ENCODE data around the gene CCT7.
"Not testable (repeated sequence)": the region's sequence is repeated elsewhere in the genome, so short reads cannot be mapped to it uniquely, and the experiment has no call there.

CCT7 gene

DNA sequence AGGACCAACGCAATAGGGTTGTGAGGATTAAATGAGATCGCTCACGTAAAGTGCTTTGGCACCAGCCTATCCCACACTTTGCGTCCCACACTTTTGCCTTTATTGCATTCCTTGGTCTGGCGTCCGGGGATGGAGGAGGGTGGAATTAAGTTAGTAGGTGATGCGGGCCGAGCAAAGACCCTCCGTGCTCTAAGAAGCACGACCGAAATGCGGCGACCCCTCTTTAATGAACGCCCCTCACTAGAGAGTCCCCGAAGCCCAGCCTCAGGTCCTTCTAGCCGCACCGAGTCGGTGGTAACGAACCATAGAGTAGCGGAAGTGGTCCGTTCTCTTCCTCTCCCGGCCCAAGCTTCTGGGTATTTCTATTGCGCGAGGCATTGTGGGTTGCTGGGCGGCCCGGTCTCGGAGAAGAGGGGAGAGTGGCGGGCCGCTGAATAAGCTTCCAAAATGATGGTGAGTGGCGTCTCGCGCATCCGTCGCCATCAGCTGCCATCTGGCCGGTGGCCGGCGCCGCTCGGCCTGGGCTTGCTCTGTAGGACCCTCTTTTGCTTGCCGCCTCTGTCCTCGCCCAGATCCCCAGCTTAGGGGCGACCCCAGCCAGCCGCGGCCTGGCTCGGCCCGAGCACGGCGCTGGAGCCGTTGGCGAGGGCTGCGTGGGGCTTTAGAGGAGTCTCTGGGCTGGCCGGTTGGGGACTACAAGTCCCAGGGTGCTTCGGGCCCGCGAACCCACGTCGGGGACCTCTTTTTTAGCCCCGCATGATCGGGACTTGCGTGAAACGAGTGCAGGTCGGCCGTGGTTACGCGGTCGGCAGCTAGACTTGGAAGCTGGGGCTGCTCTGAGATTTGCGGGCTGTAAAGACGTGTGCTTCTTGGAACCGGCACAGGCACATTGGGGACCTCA is at the start of gene CCT7:
Gene CCT7 (plus strand): TSS at position 377 of the 901 bp plus-strand sequence. CDS start 71 bp downstream, at position 448.
- DNase-seq, result peak; percentile 87

DNA sequence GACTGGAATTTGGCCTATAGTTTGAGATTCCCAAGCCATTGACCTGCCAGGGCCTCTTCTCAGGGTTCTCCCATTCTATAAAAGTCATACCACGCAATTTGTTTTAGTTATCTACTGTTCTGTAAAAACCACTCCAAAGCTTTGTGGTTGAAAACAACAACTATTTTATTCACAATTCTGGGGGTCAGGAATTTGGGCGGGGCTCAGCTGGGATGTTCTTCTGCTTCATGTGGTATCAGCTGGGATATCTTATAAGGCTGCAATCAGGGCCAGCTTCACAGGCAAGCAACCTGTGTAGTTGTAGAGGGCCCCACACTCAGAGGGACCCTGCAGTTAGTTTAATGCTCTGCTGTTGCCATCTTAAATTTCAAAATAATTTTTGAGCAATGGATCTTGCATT is 48.1 kb upstream of the CCT7 start:
- DNase-seq, result no peak

DNA sequence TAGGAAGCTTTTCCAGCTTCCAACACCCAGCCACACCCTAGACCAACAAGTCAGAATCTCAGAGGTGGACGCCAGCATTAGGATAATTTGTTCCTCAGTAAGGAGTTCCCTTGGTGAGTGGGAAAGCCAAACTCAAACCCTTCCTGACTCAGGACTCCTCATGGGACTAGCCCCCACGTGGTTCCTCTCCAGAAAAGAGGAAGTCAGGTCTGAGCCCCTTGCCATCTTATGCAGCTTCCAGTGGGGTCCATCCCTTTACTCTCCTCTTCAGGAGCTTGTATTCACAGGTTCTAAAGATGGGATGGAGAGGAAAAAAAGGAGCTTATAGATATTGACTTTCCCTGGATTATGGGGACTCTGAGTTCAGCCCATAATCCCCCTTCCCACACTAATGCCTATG is 46.6 kb upstream of the CCT7 start:
- no peak for DNase-seq

DNA sequence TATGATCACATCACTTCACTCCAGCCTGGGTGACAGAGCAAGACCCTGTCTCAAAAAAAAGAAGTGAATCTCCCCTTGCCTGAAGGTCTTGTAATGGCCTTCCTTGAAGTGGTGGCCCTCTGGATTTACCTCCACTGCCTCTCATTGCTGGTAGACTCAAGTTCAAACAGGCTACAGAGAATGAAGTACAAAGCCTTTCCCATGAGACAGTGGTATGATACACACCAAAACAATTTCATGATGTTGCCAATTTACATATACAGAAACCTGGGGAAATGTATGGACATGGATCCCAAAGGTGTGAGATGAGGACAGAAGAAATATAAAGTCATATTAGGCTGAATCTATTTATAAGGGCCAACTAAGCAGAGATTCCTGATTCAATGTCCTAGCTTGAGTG is 36.5 kb upstream of the CCT7 start:
- no peak for DNase-seq

DNA sequence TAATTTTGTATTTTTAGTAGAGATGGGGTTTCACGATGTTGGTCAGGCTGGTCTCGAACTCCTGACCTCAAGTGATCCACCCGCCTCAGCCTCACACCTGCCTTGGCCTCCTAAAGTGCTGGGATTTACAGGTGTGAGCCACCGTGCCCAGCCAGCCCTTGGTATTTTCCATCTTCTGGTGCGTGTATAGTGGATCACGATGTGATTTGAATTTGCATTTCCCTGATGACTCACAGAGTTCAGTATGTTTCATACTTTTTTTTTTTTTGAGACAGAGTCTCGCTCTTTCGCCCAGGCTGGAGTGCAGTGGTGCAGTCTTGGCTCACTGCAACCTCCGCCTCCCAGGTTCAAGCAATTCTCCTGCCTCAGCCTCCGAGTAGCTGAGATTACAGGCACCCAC is 33.8 kb upstream of the CCT7 start:
- not testable (repeated sequence) for DNase-seq

DNA sequence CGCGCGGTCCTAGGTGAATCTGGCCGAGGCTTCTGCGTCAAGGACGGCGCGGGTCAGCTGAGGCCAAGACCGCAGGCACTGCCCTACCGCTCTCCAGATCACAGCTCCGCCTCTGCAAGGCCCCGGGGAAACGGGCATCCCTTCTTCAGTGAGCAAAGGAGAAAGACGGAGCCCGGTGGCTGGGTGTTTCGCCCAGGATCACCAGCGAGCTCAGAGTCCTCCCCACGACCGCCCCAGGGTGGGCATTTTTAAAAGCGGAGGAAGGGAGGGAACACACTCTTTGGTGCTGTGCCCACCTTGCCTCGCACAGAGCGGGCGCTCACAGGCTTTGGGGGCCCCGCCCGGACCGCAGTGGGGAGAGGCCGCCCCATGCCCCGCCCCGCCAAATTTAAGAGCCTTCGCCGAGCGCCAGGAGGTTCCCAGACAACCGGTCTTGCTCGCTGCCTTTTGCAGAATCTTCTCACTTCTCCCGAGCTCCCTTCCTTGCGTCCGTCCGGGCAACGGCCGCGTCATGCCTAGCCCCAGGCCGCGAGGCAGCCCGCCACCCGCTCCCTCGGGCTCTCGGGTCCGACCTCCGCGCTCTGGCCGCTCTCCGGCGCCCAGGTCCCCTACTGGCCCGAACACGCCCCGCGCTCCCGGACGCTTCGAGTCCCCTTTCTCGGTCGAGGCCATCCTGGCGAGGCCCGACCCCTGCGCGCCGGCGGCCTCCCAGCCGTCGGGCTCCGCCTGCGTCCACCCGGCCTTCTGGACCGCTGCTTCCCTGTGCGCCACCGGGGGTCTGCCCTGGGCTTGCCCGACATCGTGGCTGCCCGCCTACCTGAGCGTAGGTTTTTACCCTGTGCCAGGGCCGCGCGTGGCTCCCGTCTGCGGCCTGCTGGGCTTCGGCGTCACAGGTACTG is 31.7 kb upstream of the CCT7 start, which contains the start of gene NOTO:
Gene NOTO (plus strand): TSS at position 419 of the 899 bp plus-strand sequence. CDS start 93 bp downstream, at position 512.
- peak; percentile 6 for DNase-seq

DNA sequence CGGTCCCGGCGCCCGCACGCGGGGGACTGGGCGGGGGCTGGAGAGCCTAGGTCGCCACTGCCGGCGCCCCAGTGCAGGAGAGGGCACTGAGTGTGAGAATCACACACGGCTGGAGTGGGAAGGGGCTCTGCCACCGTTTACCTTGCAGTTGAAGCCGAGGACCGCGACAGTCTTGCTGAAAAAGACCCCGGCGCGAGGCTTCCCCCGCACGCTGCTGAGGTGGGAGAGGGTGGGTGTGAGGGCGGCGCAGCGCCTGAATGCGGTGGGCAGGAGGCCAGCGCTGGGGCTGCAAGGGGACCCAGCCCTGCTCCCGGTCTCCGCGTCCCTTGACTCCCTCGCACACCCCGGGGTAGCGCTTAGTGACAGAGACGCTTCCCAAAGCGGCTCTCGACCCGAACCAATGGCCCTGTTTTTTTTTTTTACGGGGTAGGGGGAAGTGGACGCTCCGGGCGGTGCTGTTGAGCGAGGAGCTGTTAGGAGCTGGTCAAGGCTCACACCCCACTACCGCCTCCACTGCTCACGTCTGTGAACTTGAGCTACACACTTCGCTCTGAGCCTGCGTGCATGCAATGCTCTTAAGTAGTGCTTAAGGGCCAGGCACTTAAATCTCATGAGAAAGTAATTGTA is 30.9 kb upstream of the CCT7 start:
- no peak for DNase-seq

DNA sequence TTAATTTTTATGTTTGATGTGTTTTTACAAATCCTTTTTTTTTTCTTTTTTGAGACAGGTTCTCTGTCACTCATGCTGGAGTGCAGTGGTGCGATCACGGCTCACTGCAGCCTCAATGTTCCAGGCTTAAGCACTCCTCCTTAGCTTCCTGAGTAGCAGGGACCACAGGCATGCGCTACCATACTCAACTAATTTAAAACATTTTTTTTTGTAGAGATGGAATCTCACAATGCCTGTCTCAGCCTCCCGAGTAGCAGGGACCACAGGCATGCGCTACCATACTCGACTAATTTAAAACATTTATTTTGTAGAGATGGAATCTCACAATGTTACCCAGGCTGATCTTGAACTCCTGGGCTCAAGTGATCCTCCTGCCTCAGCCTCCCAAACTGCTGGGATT is 28.5 kb upstream of the CCT7 start:
- DNase-seq, result no peak

DNA sequence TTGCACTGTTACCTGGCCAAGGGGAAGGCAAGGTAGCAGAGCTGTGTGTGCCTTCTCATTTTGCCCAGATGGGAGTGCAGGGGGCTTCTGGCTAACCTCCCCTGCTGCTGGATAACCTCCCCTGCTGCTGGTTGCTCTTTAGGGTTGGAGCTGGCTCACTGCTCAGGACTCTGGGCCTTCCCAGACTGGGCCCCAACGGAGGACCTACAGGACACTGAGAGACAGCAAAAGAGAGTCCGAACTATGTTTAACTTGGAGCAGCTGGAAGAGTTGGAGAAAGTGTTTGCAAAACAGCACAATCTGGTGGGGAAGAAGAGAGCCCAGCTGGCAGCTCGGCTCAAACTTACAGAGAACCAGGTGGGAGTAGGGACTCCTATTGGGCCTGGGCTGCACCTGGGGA is 25.9 kb upstream of the CCT7 start:
- DNase-seq, result no peak

DNA sequence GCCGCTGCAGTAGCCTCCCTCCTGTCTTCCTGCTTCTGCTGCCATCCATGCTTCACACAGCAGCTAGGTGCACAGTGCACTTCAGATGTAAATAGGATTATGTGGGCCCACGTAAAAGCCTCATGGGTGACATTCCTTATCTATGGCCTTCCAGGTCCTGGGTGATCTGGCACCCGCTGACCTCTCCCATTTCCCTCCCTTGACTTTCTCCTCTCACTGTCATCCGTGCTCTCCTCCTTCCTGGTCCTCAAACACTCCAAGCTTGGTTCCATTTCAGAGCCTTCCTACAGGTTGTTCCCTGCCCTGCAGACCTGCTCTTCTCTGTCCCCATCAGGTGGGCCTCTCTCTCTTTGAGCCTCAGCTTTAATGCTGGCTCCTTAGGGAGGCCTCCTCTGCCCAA is 24.1 kb upstream of the CCT7 start:
- DNase-seq, result no peak

DNA sequence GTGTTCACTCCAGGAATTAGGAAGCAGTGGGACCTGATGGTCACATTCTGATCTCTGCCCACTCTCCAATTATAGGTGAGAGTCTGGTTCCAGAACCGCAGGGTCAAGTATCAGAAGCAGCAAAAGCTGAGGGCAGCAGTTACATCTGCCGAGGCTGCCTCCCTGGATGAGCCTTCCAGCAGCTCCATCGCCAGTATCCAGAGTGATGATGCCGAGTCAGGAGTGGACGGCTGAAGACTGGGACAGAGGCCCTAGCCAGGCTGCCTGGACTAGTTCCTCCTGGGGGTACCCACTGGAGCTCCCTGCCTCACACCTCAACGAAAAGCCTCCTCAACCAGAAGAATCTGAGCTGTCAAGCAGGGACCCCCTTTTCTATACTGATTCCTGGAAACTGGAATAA is 23.4 kb upstream of the CCT7 start:
- no peak for DNase-seq

DNA sequence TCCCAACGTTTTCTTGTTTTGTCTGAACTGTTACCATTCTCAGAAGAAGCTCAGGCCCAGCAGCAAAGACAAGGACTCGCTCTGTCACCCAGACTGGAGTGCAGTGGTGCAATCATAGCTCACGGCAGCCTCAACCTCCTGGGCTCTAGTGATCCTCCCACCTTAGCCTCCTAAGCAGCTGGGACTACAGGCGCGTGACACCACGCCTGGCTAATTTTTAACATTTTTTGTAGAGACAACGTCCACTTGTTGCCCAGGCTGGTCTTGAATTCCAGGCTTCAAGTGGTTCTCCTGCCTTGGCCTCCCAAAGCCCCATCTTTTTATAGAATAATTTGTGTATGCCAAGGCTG is 22.0 kb upstream of the CCT7 start:
- no peak for DNase-seq

DNA sequence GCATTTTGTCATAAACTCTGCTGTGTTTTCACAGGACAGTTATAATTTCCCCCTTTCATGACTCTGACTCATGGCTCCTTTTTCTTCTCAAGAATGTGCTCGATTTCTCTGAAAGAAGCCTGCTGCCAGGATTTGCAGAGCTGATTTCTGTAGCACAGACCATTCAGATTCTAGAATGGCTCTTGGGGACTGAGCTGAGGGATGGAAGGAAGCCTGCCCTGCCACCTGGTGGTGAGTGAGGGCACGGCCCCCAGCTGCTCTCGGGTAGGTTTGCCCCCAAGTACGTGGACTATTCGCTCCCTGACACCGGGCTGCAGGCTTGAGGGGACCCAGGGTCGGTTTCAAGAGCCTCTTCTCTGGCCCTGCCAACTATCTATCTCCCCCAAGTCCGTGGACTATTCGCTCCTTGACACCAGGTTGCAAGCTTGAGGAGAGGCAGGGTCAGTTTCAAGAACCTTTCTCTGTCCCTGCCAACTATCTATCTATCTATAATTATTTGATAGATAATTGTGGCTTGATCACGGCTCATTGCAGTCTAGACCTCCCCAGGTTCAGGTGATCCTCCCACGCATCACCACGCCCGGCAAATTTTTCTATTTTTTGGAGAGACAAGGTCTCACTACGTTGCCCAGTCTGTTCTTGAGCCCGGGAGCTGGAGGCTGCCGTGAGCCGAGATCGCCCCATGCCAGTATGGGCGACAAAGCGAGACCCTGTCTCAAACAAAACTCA is 21.5 kb upstream of the CCT7 start:
- DNase-seq, result peak; percentile 78

DNA sequence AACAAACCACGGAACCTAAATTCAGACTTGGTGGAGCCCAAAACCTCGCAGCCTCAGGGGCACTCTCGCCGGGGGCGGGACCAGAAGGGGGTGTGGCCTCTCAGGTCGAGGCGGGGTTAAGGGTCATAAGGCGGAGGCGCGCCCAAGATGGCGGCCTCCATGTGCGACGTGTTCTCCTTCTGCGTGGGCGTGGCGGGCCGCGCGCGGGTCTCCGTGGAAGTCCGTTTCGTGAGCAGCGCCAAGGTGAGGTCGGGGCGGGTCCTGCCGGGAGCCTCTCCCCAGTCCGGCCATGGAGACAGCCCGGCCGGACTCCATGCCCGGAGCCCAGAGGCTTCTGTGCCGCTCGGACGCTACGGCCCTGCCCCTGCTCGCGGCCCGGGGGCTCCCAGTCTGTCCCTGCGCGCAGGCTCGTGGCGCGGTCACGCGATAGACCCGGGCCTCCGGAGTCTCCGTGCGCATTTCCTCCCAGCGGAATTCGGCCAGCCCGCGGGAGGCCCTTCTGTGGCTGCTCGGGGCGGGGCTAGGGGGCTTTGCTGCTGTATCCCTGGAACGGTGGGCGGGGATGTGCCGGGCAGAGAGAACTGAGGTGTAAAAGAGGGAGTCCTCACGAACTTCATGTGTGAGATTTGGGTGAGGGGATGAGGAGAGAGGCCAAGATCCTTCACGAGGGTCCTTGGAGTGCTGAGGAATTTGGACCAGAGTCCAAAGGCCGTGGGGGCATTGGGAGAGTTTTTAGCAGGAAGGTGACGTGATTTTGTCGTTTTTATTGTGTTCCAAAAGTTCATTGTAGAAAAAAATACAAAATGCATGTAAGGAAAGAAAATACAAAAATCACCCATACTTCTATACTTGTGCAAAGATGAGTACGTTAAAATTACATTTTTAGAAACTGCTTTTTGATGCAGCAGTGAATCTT is 19.7 kb upstream of the CCT7 start, which contains the start of gene SMYD5:
Gene SMYD5 (plus strand): TSS at position 126 of the 916 bp plus-strand sequence. CDS start 22 bp downstream, at position 148.
- peak; percentile 95 for DNase-seq

DNA sequence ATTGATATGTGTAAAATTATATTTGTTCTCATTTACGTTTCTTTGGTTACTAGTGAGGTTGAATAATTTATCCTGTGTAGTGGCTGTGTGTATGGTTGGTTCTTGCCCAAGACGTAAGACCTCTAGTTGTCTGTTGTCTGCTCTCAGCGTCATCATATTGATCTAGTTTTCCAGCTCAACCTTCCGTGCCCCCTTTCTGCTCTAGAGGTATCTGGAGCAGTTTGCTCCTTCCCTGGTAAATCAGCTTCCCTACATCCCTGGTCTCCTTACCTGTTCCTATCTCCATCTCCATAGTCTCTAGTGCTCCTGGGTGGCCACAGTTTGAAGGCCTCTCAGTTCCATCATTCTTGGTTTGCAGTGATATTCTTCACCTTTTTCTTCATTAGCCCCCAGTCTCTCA is 18.9 kb upstream of the CCT7 start:
- no peak for DNase-seq

DNA sequence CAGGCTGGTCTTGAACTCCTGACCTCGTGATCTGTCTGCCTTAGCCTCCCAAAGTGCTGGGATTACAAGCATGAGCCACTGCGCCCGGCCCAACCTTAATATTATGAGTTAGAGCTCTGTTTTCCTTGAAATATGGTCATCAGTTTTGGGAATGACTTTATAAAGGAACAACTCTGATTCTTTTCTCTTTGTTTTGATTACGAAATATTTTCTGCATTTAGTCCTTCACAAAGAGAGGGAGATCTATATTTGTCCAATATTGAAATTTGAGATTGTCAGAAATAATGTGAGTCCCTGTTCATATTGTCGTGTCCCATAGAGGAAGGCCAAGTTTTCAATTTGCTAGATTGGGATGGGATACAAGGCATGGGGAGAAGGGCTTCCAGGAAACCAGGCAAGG is 16.9 kb upstream of the CCT7 start:
- no peak for DNase-seq

DNA sequence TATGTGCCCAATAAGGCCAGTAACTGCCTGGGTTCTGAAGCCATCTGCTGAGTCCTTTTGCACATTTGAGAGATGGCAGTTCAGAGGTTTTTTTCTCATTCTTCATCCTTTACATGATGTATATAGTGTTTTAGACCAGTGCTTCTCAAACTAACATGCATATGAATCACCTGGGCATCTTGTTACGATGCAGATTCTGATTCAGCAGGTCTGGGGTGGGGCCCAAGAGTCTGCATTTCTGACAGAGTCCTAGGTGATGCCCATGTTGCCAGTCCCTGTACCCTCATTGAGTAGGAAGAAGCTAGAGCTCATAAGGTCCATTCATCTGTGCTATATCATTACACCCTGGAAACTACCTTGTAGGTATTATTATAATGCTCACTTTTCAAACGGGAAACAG is 16.3 kb upstream of the CCT7 start:
- no peak for DNase-seq

DNA sequence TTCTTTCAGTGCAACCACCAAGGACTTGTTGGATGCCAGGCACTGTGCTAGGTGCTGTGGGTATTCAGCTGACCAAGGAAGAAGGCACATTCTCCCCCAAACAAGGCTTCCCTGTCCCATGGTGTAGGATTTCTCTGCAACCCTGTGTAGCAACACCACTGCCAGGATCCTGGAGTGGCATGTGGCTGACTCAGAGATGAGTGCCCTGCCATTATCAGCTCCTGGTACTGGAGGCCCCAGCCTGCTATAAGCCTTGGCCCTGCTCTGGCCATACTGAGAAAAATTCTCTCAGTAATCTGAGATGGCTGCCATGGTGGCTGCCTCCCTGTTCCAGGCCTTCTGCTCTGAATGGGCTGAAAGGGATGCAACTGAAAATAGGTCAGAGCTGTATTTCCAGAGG is 15.8 kb upstream of the CCT7 start:
- DNase-seq, result no peak

DNA sequence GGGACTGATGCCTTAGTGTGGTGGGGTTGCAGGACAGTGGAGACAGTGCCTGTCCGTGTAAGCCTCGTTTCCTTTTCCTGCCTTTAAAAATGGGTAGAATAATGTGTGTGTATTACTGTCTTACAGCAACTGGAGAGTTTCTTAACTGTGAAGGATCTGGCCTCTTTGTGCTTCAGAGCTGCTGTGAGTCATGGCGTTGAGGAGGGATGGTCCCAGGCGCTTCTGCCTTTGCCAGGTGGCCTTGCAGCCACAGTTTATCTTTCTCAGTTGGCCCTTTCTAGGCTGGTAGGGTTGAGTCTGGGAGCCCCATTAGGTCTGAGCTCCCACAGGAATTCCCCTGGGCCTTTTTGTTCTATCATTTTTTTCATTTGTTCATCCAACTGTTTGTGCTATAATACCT is 10.3 kb upstream of the CCT7 start:
- DNase-seq, result no peak

DNA sequence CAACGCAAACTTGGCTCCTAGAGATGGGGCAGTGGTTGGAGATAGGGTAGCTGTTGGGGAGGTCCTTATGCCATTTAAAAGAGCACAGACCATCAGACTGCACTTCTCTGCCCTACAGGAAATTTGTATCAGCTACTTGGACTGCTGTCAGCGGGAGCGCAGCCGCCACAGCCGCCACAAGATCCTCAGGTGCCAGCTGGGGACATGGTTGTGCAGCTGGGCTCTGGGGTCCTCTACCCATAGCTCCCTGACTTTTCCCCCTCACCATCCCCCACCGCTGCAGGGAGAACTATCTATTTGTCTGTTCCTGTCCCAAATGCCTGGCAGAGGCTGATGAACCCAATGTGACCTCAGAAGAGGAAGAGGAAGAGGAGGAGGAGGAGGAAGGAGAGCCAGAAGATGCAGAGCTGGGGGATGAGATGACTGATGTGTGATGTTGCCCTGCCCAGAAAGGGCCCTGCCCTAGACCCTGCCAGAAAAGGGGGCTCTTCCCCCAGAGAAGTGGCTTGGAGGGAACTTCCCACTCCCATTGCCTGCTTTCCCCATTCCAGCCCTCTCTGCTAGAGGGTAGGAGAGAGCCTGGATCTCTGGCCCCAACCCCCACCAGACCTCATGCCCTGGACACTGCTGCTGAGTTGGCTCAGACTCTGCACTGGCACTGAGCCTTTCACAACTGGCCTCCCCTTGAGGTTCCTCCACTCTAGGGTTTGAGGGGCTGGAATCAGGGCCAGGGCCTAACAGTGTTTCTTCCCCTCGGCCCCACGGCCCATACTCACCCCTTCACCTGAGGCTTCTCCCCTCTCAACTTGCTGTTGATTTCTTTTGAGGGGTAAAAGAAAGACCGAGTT is 8.4 kb upstream of the CCT7 start:
- no peak for DNase-seq

All from CD4-positive, alpha-beta T cell treated with Interleukin-6 for 4 hours (primary cell).